Breast epithelium (tissue), 4 donors: ENCODE results near the gene LPAR3. TPM values are rescaled to one million over a fixed set of nuclear protein-coding genes. Genes with fewer than 3 reads are reported as not detected.

Experiments
- DNase-seq, 2 donors: peaks; one replicate each; pipeline ENCODE4 v3.0.0-alpha.2; 2019; ENCODE audit warnings: low spot score in 2 of 2
- H3K27ac ChIP-seq, 2 donors: fragments of 200-600 bp; sonication (generic) in 1 of 2; one replicate each; pipeline ENCODE4 v1.5.1; 2016 to 2019; ENCODE audit warnings: mild to moderate bottlenecking in 1 of 2
- H3K27me3 ChIP-seq, 2 donors: fragments of 200-600 bp; sonication (generic) in 1 of 2; one replicate each; pipeline versions ENCODE4 v1.5.1 to v1.6.0; 2017 to 2019; ENCODE audit warnings: control low read depth in 1 of 2, mild to moderate bottlenecking in 1 of 2
- H3K36me3 ChIP-seq: fragments of 200-600 bp; one replicate; pipeline ENCODE4 v1.5.1; 2019
- H3K4me1 ChIP-seq, 2 donors: fragments of 200-600 bp; sonication (generic); one replicate each; pipeline ENCODE4 v1.5.1; 2016 to 2019; ENCODE audit warnings: control low read depth in 1 of 2
- H3K4me3 ChIP-seq, 3 donors: fragments of 200-600 bp; sonication (generic); 1 replicate in 2 of 3; 2 replicates in 1 of 3; pipeline ENCODE4 v1.5.1; 2016 to 2019; ENCODE audit warnings: mild to moderate bottlenecking in 3 of 3, moderate library complexity in 2 of 3
- H3K9me3 ChIP-seq, 2 donors: fragments of 200-600 bp; sonication (generic) in 1 of 2; one replicate each; pipeline ENCODE4 v1.5.1; 2016 to 2019; ENCODE audit warnings: control low read depth in 1 of 2
- POLR2A ChIP-seq: fragments of 450-650 bp; IDR thresholded peaks from one replicate; pipeline ENCODE4 v1.6.1; 2016; ENCODE audit warnings: antibody characterized with exemption, mild to moderate bottlenecking, moderate library complexity
- POLR2AphosphoS5 ChIP-seq, 3 donors: sonication (generic); formaldehyde crosslinking; IDR thresholded peaks; one replicate each; pipeline ENCODE4 v1.6.1; 2017; ENCODE audit warnings: antibody characterized with exemption in 3 of 3
- intact Hi-C: fragments of 100-400 bp; cut with DNase I; formaldehyde crosslinking; loops from one replicate; pipeline ENCODE4 v1.15.1; 2023; ENCODE audit warnings: low total_unique reads
- total RNA-seq, 3 donors: library from RNA; depleted of rRNA; stranded (reverse); fragments of >200 nt; gene quantifications; one replicate each; pipeline ENCODE4 v1.1.0, GENCODE V29; 2016
- TF ChIP-seq, protein P1 (sequence below), 3 donors: fragments of 450-650 bp; IDR thresholded peaks; one replicate each; pipeline ENCODE4 v1.5.1; 2016 to 2017; ENCODE audit warnings: antibody characterized with exemption in 3 of 3, mild to moderate bottlenecking in 3 of 3, moderate library complexity in 3 of 3

Gene LPAR3
- total RNA-seq, 3 donors from 2014 or later: 1.6 to 3.7 TPM; not detected in 1

GRCh38 chr1:84845357-84845756, 47.6 kb downstream of the LPAR3 start:
- H3K36me3 ChIP-seq: no peaks in the 10 kb centered on the region

GRCh38 chr1:84844094-84844493, 48.9 kb downstream of the LPAR3 start:
- no peak for DNase-seq
- no peak overlapping the region for H3K27ac ChIP-seq
- intact Hi-C loops: no loop called here
- no peaks in the 10 kb centered on the region for H3K27me3 ChIP-seq
- TF ChIP-seq, protein P1, sequence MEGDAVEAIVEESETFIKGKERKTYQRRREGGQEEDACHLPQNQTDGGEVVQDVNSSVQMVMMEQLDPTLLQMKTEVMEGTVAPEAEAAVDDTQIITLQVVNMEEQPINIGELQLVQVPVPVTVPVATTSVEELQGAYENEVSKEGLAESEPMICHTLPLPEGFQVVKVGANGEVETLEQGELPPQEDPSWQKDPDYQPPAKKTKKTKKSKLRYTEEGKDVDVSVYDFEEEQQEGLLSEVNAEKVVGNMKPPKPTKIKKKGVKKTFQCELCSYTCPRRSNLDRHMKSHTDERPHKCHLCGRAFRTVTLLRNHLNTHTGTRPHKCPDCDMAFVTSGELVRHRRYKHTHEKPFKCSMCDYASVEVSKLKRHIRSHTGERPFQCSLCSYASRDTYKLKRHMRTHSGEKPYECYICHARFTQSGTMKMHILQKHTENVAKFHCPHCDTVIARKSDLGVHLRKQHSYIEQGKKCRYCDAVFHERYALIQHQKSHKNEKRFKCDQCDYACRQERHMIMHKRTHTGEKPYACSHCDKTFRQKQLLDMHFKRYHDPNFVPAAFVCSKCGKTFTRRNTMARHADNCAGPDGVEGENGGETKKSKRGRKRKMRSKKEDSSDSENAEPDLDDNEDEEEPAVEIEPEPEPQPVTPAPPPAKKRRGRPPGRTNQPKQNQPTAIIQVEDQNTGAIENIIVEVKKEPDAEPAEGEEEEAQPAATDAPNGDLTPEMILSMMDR (IDR thresholded peaks at IDR 0.05): no peak
- TF ChIP-seq POLR2A (no peak), POLR2AphosphoS5 (IDR thresholded peaks at IDR 0.05) (no peak)
- no peak overlapping the region for H3K4me3 ChIP-seq
- H3K36me3 ChIP-seq: no peaks in the 10 kb centered on the region
- no peaks in the 10 kb centered on the region for H3K9me3 ChIP-seq
- H3K4me1 ChIP-seq: peaks cover 0 to 13% of the 10 kb centered on the region in 2 donors

More at GRCh38 chr1:84845357-84845756, 47.6 kb downstream of the LPAR3 start:
- TF ChIP-seq POLR2A (no peak), POLR2AphosphoS5 (IDR thresholded peaks at IDR 0.05) (no peak)
- TF ChIP-seq, protein P1 (IDR thresholded peaks at IDR 0.05): no peak
- intact Hi-C loops: no loop called here
- Histone ChIP-seq H3K4me1 (peaks cover 0 to 13% of the 10 kb centered on the region in 2 donors), H3K27me3 (no peaks in the 10 kb centered on the region), H3K27ac (no peak overlapping the region), H3K4me3 (no peak overlapping the region), H3K9me3 (no peaks in the 10 kb centered on the region)
- DNase-seq: no peak

GRCh38 chr1:84842748-84843231, 50.2 kb downstream of the LPAR3 start:
- Histone ChIP-seq H3K4me3 (no peak overlapping the region), H3K36me3 (no peaks in the 10 kb centered on the region), H3K27ac (peak overlapping the region; percentile 23 to 58), H3K4me1 (peaks cover 0 to 5% of the 10 kb centered on the region in 2 donors), H3K27me3 (no peaks in the 10 kb centered on the region), H3K9me3 (no peaks in the 10 kb centered on the region)
- DNase-seq: no peak
- intact Hi-C loops: no loop called here
- TF ChIP-seq POLR2AphosphoS5 (IDR thresholded peaks at IDR 0.05) (no peak), POLR2A (no peak)
- TF ChIP-seq, protein P1 (IDR thresholded peaks at IDR 0.05): no peak

GRCh38 chr1:84841971-84842370, 51.0 kb downstream of the LPAR3 start:
- intact Hi-C loops: no loop called here
- Histone ChIP-seq H3K27me3 (no peaks in the 10 kb centered on the region), H3K36me3 (no peaks in the 10 kb centered on the region)

DNA sequence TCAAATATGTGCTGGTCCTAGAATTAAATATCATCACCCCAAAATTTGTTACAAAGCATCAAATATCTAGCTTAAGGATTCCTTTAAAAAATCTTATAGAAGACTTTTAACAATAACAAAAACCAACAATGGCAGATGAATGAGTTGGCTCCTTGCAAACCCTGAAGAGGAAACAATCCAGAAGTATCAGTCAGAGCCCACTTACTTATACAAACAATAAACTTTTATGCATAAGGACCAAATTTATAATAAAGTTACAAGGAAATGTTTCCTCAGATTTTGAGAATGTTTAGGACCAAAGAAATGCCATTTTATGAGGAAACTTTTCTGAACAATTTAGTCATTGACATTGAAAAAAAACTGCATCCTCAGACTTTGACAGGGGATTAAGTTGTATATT, 52.7 kb downstream of the LPAR3 start:
- Histone ChIP-seq H3K4me1 (no peaks in the 10 kb centered on the region), H3K36me3 (no peaks in the 10 kb centered on the region), H3K27ac (no peak overlapping the region), H3K9me3 (no peaks in the 10 kb centered on the region), H3K27me3 (no peaks in the 10 kb centered on the region), H3K4me3 (no peak overlapping the region)
- no peak for TF ChIP-seq POLR2A
- TF ChIP-seq, protein P1 (IDR thresholded peaks at IDR 0.05): no peak
- no peak for TF ChIP-seq POLR2AphosphoS5 (IDR thresholded peaks at IDR 0.05)
- intact Hi-C loops: no loop called here
- DNase-seq: no peak

More at GRCh38 chr1:84841971-84842370, 51.0 kb downstream of the LPAR3 start:
- H3K4me1 ChIP-seq: no peaks in the 10 kb centered on the region
- no peak overlapping the region for H3K4me3 ChIP-seq
- no peak for TF ChIP-seq POLR2A
- TF ChIP-seq, protein P1 (IDR thresholded peaks at IDR 0.05): no peak
- no peak for TF ChIP-seq POLR2AphosphoS5 (IDR thresholded peaks at IDR 0.05)
- no peak for DNase-seq
- no peak overlapping the region for H3K27ac ChIP-seq
- no peaks in the 10 kb centered on the region for H3K9me3 ChIP-seq
